Measurements from ENCODE around the gene FGG.

DNA sequence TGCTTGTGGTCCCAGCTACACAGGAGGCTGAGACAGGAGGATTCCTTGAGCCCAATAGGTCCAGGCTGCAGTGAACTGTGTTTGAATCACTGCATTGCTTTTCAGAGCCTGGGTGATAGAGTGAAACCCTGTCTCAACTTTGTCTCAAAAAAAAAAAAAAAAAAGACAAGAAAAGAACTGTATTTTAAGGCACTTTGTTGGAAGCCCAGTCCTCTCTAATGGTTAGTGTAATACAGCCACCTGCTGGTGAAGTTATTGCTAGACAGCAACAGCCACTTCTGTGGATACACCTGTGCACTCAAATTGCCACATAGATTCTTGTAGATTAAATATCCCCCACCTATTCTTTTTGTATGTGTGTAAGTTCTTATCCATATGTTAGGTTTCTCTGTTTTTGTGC lies 10.1 kb upstream of the FGG start:
- TF ChIP-seq, protein P1, sequence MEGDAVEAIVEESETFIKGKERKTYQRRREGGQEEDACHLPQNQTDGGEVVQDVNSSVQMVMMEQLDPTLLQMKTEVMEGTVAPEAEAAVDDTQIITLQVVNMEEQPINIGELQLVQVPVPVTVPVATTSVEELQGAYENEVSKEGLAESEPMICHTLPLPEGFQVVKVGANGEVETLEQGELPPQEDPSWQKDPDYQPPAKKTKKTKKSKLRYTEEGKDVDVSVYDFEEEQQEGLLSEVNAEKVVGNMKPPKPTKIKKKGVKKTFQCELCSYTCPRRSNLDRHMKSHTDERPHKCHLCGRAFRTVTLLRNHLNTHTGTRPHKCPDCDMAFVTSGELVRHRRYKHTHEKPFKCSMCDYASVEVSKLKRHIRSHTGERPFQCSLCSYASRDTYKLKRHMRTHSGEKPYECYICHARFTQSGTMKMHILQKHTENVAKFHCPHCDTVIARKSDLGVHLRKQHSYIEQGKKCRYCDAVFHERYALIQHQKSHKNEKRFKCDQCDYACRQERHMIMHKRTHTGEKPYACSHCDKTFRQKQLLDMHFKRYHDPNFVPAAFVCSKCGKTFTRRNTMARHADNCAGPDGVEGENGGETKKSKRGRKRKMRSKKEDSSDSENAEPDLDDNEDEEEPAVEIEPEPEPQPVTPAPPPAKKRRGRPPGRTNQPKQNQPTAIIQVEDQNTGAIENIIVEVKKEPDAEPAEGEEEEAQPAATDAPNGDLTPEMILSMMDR (conservative IDR thresholded peaks at IDR 0.05; ENCODE audit: low read length): peak; percentile 79
- TF ChIP-seq EZH2phosphoT487 (IDR thresholded peaks at IDR 0.05; ENCODE audit: borderline replicate concordance, low read depth, low read length): no peak

All from OCI-LY7 (cell line).